HuH-7.5 (cell line): ENCODE results near the gene DNAJB11.

Experiments
- DNase-seq: peaks from one replicate; pipeline ENCODE4 v3.0.0; 2011; ENCODE audit warnings: low spot score

Gene DNAJB11

DNA sequence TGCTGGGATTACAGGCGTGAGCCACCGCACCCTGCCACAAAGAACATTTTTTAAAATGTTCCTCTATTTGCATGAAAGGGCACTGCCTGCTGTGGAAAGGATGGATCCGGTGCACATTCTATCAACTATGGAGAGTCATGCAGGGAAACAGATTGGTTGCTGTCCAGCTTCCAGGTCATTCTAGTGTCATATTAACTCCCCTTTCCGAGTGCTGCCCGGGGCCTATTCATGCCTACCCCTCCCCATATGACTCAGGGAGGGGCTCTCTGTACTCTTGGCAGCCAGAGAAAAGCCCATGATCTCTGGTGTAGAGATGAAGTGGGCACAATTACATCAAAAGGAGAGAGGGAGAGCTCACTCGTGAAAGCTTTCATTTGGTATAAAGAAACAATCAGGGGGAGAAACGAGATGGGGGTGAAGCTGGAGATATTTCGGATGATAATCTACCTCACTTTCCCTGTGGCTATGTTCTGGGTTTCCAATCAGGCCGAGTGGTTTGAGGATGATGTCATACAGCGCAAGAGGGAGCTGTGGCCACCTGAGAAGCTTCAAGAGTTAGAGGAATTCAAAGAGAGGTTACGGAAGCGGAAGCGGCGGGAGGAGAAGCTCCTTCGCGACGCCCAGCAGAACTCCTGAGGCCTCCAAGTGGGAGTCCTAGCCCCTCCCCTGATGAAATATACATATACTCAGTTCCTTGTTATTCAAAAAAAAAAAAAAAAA lies 26.2 kb downstream of the DNAJB11 start:
- DNase-seq = no peak

DNA sequence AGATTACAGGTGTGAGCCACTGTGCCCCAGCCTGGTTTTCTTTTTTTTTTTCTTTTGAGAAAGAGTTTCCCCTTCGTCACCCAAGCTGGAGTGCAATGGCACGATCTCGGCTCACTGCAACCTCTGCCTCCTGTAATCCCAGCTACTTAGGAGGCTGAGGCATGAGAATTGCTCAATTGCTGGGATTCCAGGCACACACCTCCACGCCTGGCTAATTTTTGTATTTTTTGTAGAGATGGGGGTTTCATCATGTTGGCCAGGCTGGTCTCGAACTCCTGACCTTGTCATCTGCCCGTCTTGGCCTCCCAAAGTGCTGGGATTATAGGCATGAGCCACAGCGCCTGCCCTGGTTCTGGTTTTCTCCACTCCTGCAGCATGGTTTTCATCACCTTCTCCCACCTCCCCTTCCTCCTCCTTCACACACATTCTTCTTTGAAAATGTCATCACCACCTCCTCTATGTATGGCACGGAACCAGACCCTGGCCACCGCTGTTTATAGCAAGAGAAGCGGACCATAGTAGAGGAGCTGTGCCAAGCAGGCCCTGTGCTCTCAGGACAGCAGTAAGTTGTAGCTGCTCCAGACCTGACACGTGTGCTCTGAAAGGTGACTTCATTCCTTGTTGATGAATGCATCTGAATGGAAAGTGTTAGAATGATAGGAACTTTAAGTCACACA lies 27.7 kb downstream of the DNAJB11 start:
- DNase-seq = no peak

DNA sequence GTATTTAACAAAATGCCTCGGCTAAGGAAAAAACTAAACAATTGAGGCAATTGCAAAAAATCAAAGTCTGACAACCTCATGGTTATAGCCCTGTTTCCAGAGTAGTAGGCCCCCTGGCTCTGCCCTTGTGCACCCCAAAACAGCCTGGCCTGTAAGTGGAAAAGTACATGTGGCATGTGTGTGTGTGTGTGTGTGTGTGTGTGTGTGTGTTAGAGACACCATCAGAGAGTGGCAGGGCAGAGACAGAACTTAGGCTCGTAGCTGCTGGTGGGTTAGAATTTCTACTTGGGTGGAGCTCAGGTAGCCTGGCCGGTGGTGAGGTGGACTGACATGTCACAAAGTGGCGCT lies 28.2 kb downstream of the DNAJB11 start:
- no peak for DNase-seq

DNA sequence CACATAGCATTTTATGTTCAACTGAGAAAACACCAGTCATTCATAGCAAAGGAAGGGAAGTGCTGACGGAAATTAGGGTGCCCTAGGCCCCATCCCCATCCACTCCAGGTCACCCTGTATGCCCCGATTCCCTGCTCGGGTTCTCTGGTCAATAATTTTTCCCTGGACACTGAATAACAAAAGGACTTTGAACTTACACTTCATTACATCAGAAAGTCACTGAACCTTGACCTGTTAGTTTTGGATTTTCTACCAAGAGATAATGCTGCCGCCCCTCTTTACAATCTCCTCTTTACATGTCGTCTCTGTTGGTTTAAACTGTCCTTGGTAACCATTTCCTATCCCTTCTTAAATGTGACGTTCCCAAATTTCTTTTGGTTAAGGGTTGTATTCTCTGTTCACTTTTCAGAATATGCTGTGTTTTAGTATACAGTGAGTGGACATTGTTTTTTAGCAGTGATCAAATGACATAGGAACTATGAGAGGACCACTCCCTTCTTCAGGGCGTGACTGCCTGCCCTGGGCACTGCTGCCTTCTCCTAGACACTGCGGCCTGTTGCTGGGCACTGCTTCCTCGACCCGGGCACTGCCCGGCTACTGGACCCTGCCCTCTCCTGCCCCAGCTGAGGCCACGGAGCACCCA lies 28.7 kb downstream of the DNAJB11 start:
- no peak for DNase-seq

DNA sequence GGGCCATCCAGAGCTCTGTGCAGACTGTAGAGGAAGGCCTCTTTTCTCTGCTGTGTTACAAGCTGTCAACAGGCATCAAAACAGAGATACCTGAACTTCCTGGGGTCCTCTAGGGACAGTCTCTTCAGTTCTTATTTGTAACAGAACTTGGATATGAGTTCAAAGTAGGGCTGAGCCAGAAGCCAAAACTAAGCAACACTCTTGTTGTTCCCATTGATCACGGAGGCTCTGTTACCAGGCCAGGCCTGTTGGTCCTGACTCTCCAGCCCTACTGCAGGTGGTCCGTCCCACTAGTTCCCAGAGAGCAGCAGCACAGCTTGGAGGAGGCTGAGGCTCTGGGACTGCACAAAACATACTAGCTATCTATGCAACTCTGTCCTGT lies 29.3 kb downstream of the DNAJB11 start:
- no peak for DNase-seq

DNA sequence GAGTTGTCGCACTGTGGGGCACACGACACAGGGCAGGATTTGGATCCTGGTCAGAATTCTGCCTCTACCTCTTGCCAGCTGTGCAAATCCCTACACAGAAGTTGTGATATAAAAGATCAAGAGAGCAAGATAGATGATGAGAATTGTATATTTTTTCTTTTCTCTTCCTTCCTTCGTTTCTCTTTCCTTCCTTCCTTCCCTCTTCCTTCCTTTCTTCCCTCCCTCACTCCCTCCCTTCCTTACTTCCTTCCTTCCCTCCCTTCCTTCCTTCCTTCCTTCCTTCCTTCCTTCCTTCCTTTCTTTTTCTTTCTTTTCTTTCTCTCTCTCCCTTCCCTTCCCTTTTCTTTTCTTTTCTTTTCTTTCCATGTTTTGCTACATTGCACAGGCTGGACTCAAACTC lies 30.4 kb downstream of the DNAJB11 start:
- no peak for DNase-seq

DNA sequence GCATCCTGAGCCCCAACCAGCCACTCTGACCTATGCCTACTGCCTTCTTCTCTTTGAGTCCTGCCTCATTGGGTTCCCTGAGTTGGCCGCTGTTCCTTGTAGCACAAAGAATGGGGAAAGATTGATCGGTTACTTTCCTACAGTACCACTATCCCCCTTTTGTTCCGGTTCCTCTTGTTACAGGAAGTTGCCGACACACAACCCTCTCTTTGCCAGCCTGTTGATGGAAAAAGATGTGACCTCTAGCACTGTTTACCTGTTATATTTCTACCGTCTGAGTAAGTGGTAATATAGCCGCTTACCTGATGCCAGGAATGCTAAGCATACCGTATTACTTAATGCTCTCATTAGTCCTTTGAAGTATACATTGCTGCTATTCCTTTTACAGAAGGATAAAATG lies 32.6 kb downstream of the DNAJB11 start:
- no peak for DNase-seq

DNA sequence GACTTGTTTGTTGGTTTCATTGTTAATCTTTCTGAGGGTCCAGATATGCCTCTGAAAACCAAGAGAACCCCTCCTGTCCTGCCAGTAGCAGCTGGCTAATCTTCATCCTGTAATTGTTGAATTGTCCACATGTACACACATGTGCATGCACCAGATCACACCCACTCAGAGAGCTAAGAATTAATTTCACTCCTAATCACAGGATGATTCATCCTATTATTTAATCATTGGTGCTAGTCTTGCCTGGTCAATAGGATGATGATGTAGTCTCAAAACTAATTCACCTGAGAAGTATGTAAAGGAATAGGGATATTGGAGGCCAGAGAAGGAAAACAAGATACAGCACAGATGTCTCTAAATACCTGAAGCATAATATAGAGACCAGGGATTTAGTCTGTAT lies 34.6 kb downstream of the DNAJB11 start:
- no peak for DNase-seq

DNA sequence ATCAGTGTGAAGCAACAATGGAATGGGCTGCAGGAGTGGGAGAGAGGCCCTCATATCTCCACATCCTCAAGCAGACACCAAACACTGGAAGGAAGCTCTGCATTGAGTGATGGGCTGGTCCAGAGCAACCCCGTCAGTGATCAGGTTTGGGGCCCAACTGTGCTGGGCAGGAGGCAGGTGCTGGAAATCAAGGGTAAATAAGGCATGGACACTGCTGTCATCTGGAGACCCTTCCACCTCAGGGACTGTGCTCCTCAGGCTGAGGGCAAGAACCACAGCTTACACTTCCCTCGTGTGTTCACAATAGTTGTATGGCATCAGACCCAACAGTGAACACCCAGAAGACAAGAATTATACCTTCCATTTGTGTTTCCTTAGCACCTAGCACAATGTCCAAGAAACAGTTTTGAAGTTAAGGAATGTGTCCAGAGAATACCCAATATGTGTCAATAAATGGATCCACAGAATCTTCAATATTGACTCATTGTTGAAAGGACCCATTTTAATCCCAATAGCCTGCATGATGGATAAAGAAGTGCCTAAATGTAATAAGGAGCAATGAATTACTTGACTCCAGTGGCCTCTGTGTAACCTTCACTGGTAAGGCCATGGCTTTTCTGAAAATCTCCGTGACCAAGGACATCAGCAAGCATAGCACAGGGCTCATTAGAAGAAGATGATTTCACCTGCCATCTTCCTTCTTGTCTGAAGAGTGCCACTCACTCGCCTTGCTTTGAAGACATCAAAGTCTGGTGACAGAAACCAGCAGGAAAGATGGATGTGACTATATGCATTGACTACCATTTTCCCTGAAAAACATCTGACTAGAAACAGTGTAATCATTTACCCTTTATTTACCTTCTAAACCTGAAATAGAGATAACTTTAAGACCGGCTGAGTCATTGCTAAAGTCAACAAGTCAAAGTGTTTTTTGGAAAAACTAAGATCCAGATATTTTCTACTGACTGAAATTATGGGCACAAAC lies 35.3 kb downstream of the DNAJB11 start:
- no peak for DNase-seq

DNA sequence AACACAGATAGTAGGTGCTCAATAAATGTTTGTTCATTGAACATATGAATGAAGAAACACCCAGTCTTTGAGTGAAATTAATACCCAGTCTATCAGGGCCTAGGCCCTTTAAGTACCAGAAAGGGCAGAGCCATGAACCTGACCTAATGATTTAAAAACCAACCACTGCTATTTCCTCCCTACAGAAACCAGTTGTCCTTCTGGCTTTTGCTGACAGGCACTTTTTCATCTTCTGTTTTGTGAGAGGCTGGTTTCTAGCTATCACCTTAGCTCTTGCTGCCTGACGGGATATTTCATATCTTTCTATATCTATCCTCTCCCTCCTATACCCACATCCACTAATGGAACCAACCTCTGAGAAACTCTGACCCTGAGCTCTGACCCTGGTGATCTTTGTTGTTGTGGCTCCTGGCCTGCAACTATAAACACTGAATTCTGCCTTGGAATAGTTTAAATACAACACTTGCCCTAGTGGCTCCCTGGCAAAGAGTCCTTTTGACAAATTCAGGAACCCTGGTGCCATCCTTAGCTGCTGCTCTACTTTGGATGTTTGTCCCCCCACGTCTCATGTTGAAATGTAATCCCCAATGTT lies 38.2 kb downstream of the DNAJB11 start:
- no peak for DNase-seq

DNA sequence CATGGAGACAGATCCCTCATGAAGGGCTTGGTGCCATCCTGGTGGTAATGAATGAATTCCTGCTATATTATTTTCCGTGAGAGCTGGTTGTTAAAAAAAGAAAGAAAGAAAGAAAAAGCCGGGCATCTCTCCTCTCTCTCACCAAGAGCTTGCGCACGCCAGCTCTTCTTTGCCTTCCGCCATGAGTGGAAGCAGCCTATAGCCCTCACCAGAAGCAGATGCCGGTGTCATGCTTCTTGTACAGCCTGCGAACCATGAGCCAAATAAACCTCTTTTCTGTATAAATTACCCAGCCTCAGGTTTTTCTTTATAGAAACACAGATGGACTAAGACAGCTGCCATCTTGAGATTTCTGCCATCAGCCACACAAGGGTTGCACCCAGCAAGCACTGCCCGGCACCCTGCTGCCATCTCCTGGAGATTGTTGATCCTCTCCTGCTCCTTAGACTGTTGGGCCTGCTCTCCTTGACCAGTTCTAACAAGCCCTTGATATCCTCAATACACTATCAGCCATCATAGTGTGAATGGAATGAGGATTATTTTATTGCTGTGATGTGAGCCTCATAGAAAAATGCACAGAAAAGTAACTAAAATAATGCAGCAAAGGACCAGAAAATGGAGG lies 38.8 kb downstream of the DNAJB11 start:
- no peak for DNase-seq

DNA sequence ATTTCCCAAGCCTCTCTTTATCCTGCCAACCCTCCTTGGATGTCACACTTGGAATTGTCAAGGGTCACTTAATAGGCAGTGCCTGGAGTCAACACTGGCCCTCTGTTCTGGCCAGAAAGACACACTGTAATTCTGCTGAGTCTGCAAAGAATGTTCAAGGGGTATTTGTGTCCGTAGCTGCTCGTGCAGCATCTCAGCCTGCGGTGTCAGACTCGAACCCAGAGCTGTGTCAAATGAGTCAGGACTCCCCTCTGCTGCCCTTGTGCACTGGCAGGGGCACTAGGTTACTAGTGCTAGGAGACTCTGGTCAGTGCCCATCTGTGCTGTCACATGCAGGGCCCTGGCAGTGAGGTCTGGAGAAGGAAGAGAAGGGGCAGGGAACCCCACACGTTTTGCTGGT lies 41.5 kb downstream of the DNAJB11 start:
- DNase-seq = no peak

DNA sequence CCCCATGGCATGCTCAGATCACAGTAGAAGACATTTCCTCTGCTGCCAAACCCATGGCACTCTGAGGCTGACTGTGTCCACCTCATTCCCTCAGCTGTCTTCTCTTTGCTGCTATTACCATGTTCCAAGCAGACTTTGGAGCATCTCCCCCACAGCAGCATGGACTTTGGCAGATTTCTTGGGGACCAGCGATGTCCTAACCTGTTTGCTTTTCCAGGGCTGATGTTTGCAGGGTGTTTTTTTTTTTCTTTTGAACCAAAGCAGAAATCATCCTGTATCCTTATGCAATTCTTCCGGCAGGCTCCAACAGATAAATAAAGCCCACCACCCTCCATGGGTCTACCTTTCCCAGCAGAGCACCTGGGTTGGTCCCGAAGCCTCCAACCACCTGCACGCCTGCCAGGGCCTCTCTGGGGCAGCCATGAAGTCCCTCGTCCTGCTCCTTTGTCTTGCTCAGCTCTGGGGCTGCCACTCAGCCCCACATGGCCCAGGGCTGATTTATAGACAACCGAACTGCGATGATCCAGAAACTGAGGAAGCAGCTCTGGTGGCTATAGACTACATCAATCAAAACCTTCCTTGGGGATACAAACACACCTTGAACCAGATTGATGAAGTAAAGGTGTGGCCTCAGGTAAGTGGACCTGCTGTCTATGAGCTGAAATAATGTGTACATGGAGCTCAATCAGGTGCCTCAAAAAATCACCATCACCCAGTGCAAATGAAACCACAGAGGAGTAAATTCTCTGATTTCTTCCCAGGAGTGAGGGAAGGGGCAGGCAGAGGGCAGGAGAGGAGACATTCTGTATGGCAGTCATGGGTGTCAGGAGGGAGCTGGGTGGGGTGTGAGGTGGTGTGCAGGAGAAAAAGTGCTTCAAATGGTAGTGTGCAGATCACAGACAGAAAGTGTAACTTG lies 42.5 kb downstream of the DNAJB11 start, which contains the start of gene AHSG:
TSS of gene AHSG (plus strand) at position 340 of the 916 bp plus-strand sequence. CDS start at position 422, 82 bp downstream.
- DNase-seq = no peak

DNA sequence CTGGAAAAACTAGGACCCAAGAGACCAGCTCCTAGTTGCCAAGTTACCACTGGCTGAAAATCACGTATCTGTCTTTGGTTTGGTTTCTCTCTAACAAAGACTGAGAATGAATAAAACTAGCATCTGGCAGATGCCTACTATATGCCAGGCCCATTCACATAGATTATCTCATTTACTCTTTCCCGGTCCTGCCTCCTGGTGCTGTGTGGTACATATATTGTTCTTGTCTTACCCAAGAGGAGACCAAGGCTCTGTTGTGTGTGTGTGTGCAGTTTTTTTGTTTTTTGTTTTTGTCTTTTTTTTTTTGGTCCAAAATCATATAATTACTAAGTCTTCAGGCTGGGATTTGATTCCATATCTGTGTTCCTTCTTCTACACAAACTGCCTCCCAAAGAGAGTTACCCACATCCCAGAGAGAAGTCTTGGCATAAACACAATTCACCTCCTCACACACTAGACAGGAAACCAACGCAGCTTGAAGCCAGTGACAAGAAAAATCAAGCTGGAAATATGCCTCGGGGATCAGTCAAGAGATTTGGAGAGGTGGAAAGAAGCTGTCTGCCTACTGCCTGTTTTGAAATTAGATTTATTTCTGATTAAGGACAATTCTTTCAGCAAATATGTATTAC lies 43.2 kb downstream of the DNAJB11 start:
- no peak for DNase-seq

DNA sequence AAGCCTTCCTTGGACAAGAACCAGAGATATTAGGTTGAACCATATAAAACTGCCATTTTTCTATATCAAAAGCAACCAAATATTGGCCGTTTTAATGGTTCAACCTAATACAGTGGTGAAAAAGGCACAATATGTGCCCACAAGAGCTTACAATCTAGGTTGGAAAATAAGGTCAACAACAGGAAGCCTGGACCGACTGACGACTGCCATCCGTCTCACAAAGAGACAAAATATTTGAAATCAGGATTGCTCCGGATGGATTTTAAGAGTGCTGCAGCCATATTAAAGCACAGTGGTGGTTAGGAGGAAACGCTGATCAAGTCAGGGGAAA lies 43.7 kb downstream of the DNAJB11 start:
- DNase-seq = no peak

DNA sequence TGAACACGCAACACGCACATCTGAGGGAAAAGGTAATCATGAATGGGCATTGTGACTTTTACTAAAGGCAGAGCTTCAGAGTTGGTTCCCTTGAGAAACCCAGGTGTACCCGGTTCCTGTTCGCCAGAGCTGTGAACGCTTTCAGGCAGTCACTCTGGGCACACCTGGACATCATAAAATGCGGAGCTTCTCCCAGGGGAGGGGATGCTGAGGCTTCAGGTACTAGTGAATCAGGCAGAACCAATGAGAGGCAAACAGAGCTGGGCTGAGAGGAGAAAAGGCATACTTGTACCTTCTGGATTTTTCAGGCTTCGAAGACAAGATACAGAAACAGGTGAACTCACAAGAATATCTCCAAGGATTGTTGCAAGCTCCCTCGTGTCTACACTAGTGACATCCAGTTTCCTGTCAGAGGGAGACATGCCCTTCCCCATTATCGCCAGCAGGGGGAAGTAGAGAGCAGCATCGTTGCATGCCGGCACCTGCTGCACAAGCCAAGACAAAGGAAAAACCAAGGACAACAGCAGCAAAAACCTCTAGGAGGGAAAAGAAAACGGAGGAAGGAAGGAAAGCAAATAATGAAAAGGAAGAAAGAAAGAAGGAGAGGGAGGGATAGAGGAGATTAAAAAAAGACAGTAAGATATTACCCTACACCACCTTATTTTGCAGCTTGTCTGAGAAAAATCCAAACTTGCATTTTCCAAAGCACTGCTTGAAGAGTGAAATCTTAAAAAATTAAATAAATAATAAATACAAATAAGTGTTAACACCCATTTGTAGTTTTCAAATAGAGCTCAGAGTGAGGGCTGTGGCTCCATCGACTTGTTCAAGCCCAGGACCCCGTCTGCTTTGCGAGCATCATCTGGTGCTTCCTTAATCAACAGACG lies 44.3 kb downstream of the DNAJB11 start:
- peak; percentile 52 for DNase-seq

DNA sequence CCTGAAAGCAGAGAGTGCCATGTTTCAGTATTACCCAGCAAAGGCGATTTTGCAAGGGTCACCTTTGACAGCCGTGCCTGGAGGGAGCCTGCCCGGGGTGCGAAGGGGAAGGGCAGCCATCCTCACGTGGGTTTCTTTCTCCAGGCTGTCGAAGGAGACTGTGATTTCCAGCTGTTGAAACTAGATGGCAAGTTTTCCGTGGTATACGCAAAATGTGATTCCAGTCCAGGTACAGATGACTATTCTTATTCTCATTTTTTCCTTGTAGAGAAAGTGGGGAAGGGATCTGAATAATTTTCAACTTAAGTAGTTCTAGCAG lies 45.7 kb downstream of the DNAJB11 start:
- DNase-seq = no peak

DNA sequence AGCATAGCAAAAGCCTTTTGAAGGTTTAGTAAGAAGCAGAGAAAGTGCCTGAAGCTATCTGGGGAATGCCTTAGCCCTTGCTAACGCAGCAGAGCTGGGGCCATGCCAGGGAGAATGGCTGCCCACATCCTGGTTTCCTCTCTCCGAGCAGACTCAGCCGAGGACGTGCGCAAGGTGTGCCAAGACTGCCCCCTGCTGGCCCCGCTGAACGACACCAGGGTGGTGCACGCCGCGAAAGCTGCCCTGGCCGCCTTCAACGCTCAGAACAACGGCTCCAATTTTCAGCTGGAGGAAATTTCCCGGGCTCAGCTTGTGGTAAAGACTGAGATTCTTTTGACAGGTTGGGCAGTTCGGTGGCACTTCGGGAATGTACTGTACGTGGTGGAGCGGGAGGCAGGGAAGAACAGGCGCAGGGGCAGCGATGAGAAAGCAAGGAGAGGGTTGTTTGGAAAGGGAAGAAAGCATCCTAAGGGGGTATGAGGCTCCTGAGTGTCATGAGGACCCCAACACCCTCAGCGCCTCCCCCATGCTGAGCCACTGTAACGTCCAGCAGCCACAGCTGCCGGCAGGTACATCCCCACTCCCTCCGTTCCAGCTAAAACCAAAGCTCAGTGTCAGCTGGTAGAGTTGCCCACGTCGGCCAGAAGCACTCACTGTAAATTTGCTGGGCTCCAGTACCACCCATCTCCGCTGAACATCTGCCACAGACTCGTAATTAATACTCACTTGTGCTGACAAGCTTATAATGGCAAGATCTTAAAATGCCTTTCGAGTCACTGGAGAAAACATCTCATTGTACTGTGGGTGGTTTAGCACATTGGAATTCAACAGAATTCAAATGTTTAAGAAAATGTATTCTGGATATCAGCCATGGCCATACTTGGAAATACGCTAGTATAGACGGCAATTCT lies 46.8 kb downstream of the DNAJB11 start:
- peak; percentile 70 for DNase-seq
